H9 (cell line): ENCODE measurements around the gene PDZD8. TPM values are rescaled to one million over a fixed set of nuclear protein-coding genes. Genes with fewer than 3 reads are reported as not detected.

Source experiments
- DNase-seq: peaks from one replicate; pipeline ENCODE4 v3.0.0-alpha.2; 2017
- H2AFZ ChIP-seq: one replicate; pipeline ENCODE4 v1.6.1; 2013; ENCODE audit warnings: mild to moderate bottlenecking, low read length, control low read depth, moderate library complexity
- H2AK5ac ChIP-seq: 2 replicates; pipeline ENCODE4 v1.6.1; 2013; ENCODE audit warnings: low read length, control low read depth, mixed read lengths; ENCODE audit not compliant: insufficient read length
- H2BK120ac ChIP-seq: one replicate; pipeline ENCODE4 v1.6.1; 2013; ENCODE audit warnings: low read depth, mild to moderate bottlenecking, low read length, control low read depth, inconsistent platforms; ENCODE audit not compliant: poor library complexity, severe bottlenecking
- H2BK12ac ChIP-seq: 2 replicates; pipeline ENCODE4 v1.6.1; 2013; ENCODE audit warnings: low read length, control low read depth, mixed read lengths, low read depth; ENCODE audit not compliant: insufficient read length
- H2BK15ac ChIP-seq: 2 replicates; pipeline ENCODE4 v1.6.1; 2013; ENCODE audit warnings: low read depth, low read length, control low read depth
- H2BK20ac ChIP-seq: one replicate; pipeline ENCODE4 v1.6.1; 2013; ENCODE audit warnings: low read depth, mild to moderate bottlenecking, low read length, control low read depth, inconsistent platforms; ENCODE audit not compliant: poor library complexity, severe bottlenecking
- H2BK5ac ChIP-seq: 2 replicates; pipeline ENCODE4 v1.6.1; 2013; ENCODE audit warnings: low read length, control low read depth, mixed read lengths; ENCODE audit not compliant: insufficient read length
- H3K14ac ChIP-seq: 2 replicates; pipeline ENCODE4 v1.6.1; 2013; ENCODE audit warnings: low read length, control low read depth; ENCODE audit not compliant: insufficient read depth
- H3K18ac ChIP-seq: 2 replicates; pipeline ENCODE4 v1.6.1; 2013; ENCODE audit warnings: low read depth, mild to moderate bottlenecking, mixed read lengths, low read length, control low read depth; ENCODE audit not compliant: insufficient read length
- H3K23ac ChIP-seq: 2 replicates; pipeline ENCODE4 v1.6.1; 2013; ENCODE audit warnings: low read length, control low read depth, mixed read lengths, low read depth; ENCODE audit not compliant: insufficient read length
- H3K23me2 ChIP-seq: 2 replicates; pipeline ENCODE4 v1.6.1; 2013; ENCODE audit warnings: low read depth, mild to moderate bottlenecking, mixed read lengths, low read length, control low read depth; ENCODE audit not compliant: insufficient read length, poor library complexity, severe bottlenecking
- H3K27ac ChIP-seq: 2 replicates; pipeline ENCODE4 v1.5.1; 2013; ENCODE audit warnings: low read length, control low read depth, mixed read lengths, low read depth; ENCODE audit not compliant: insufficient read length
- H3K27me3 ChIP-seq: 2 replicates; pipeline ENCODE4 v1.6.1; 2013; ENCODE audit warnings: low read length, control low read depth, inconsistent platforms; ENCODE audit not compliant: insufficient read depth
- H3K4ac ChIP-seq: 2 replicates; pipeline ENCODE4 v1.6.1; 2013; ENCODE audit warnings: low read depth, mild to moderate bottlenecking, control low read depth, inconsistent platforms, low read length, moderate library complexity
- H3K4me1 ChIP-seq: 2 replicates; pipeline ENCODE4 v1.6.1; 2013; ENCODE audit warnings: low read length, control low read depth, inconsistent platforms; ENCODE audit not compliant: insufficient read depth
- H3K4me2 ChIP-seq: 2 replicates; pipeline ENCODE4 v1.6.1; 2013; ENCODE audit warnings: low read length, control low read depth, mixed read lengths; ENCODE audit not compliant: insufficient read length, insufficient read depth
- H3K56ac ChIP-seq: 2 replicates; pipeline ENCODE4 v1.6.1; 2013; ENCODE audit warnings: low read depth, mild to moderate bottlenecking, mixed read lengths, low read length, control low read depth; ENCODE audit not compliant: insufficient read length
- H3K79me1 ChIP-seq: 2 replicates; pipeline ENCODE4 v1.6.1; 2013; ENCODE audit warnings: low read depth, mild to moderate bottlenecking, moderate library complexity, low read length, control low read depth, inconsistent platforms; ENCODE audit not compliant: insufficient read depth, poor library complexity, severe bottlenecking
- H3K79me2 ChIP-seq: 2 replicates; pipeline ENCODE4 v1.6.1; 2013; ENCODE audit warnings: low read length, control low read depth, inconsistent platforms; ENCODE audit not compliant: insufficient read depth
- H3K9ac ChIP-seq: 2 replicates; pipeline ENCODE4 v1.6.1; 2013; ENCODE audit warnings: low read length, control low read depth, mixed read lengths; ENCODE audit not compliant: insufficient read length; ENCODE audit errors: extremely low read depth
- H3K9me3 ChIP-seq: one replicate; pipeline ENCODE4 v1.6.1; 2013; ENCODE audit warnings: low read depth, low read length, inconsistent platforms; ENCODE audit not compliant: control insufficient read depth
- H3T11ph ChIP-seq: one replicate; pipeline ENCODE4 v1.6.1; 2013; ENCODE audit warnings: mild to moderate bottlenecking, low read length, control low read depth, inconsistent platforms
- H4K20me1 ChIP-seq: one replicate; pipeline ENCODE4 v1.6.1; 2013; ENCODE audit not compliant: control insufficient read depth, insufficient read length, insufficient read depth
- H4K5ac ChIP-seq: 2 replicates; pipeline ENCODE4 v1.6.1; 2013; ENCODE audit warnings: low read depth, mild to moderate bottlenecking, mixed read lengths, low read length, control low read depth; ENCODE audit not compliant: insufficient read length
- H4K8ac ChIP-seq: replicated peaks from 2 replicates; pipeline ENCODE4 v1.6.1; 2013; ENCODE audit warnings: low read length, control low read depth, mixed read lengths, low read depth; ENCODE audit not compliant: insufficient read length
- H4K91ac ChIP-seq: 2 replicates; pipeline ENCODE4 v1.6.1; 2013; ENCODE audit warnings: low read depth, mild to moderate bottlenecking, moderate library complexity, mixed read lengths, low read length, control low read depth; ENCODE audit not compliant: insufficient read length
- H3K27ac Mint-ChIP-seq, 3 experiments: 2 replicates in 2 of 3; 3 replicates in 1 of 3; pipeline ENCODE4 v1.8.0; 2020 to 2021; ENCODE audit warnings: mixed read lengths in 3 of 3, mild to moderate bottlenecking in 1 of 3, moderate library complexity in 1 of 3
- H3K27me3 Mint-ChIP-seq: 2 replicates; pipeline ENCODE4 v1.8.0; 2021; ENCODE audit warnings: low read depth, mild to moderate bottlenecking, moderate library complexity, mixed read lengths
- H3K36me3 Mint-ChIP-seq, 3 experiments: 2 replicates in 2 of 3; 3 replicates in 1 of 3; pipeline ENCODE4 v1.8.0; 2020 to 2021; ENCODE audit warnings: low read depth in 3 of 3, mixed read lengths in 3 of 3; ENCODE audit not compliant: insufficient read depth in 1 of 3
- H3K4me1 Mint-ChIP-seq, 2 experiments: 2 replicates each; pipeline ENCODE4 v1.8.0; 2020; ENCODE audit warnings: mixed read lengths in 2 of 2
- H3K4me3 Mint-ChIP-seq, 2 experiments: 2 replicates in 1 of 2; 3 replicates in 1 of 2; pipeline ENCODE4 v1.8.0; 2020 to 2021; ENCODE audit warnings: mild to moderate bottlenecking in 2 of 2, mixed read lengths in 2 of 2, moderate library complexity in 1 of 2
- H3K9me3 Mint-ChIP-seq, 2 experiments: 2 replicates in 1 of 2; 3 replicates in 1 of 2; pipeline ENCODE4 v1.8.0; 2020; ENCODE audit warnings: mild to moderate bottlenecking in 2 of 2, mixed read lengths in 2 of 2, moderate library complexity in 1 of 2
- WGBS: extraction: QIAGEN DNeasy Blood & Tissue Kit; methylation state at CpG from one replicate; pipeline ENCODE4 v1.1.7; 2013; ENCODE audit warnings: missing lambda C conversion rate, low lambda C conversion rate, mixed read lengths; ENCODE audit not compliant: insufficient read length; ENCODE audit errors: extremely low coverage; 5-methylcytosine and 5-hydroxymethylcytosine counted together
- total RNA-seq: library from RNA; stranded (reverse); gene quantifications from 2 replicates; pipeline ENCODE4 v1.2.1, GENCODE V29; 2021
- TF ChIP-seq, protein P1 (sequence below): fragments of 200-600 bp; sonication (generic); conservative IDR thresholded peaks from 3 replicates; pipeline ENCODE4 v1.8.0; 2021; ENCODE audit warnings: antibody characterized with exemption, mild to moderate bottlenecking

The PDZD8 gene
- total RNA-seq, 1 experiment from 2014 or later: 38.2 TPM

DNA sequence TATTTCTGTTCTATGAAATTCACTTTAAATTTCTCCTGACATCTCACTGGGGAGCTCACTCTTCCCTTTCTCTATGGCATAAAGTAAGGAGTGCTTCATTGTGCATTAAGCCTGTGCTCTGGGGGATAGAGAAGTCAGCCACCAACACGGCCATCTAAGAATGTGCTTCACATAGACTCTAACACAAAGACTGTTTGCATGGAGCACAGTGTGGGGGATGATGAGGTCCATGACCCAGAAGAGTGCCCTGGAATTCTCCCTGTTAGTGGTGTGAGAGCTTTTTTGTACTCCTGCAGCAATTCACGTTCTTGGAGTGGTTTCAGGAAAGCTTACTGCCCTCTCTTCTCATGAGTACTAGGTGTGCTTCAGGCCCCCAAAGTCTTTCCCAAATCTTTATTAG is 43.9 kb upstream of the PDZD8 start:
- no CpG with 5 or more reads among the region's 2 CpGs for WGBS
- no peaks in the 10 kb centered on the region for H3K23me2 ChIP-seq
- H3K4me1 ChIP-seq: no peaks in the 10 kb centered on the region

More for the DNA sequence above, 43.9 kb upstream of the PDZD8 start:
- Histone ChIP-seq H4K91ac (no peak overlapping the region), H3K14ac (no peak overlapping the region), H2BK12ac (no peak overlapping the region), H4K8ac (no peak overlapping the region), H3K9ac (no peak overlapping the region), H3K4me2 (no peak overlapping the region), H4K20me1 (no peaks in the 10 kb centered on the region), H3K4ac (no peak overlapping the region), H2AK5ac (no peak overlapping the region), H2BK5ac (no peak overlapping the region), H2BK120ac (no peak overlapping the region), H3K27ac (no peak overlapping the region), H3K56ac (no peak overlapping the region), H3T11ph (no peak overlapping the region), H3K79me1 (no peaks in the 10 kb centered on the region), H2BK15ac (no peak overlapping the region), H3K27me3 (no peaks in the 10 kb centered on the region), H3K79me2 (no peaks in the 10 kb centered on the region), H3K9me3 (no peaks in the 10 kb centered on the region), H3K18ac (no peak overlapping the region), H2BK20ac (no peak overlapping the region), H3K23ac (no peak overlapping the region), H2AFZ (no peak overlapping the region), H4K5ac (no peak overlapping the region)
- peak overlapping the region in 1 of 3 experiments; percentile 88; a peak in 2 of 7 replicates for H3K27ac Mint-ChIP-seq
- peaks cover 4% of the 10 kb centered on the region for H3K27me3 Mint-ChIP-seq
- H3K9me3 Mint-ChIP-seq: peaks cover 4% of the 10 kb centered on the region in 2 experiments; a peak in 2 of 5 replicates
- peaks cover 4 to 8% of the 10 kb centered on the region in 2 experiments for H3K4me1 Mint-ChIP-seq
- no peak for DNase-seq
- H3K4me3 Mint-ChIP-seq: no peak overlapping the region
- TF ChIP-seq, protein P1, sequence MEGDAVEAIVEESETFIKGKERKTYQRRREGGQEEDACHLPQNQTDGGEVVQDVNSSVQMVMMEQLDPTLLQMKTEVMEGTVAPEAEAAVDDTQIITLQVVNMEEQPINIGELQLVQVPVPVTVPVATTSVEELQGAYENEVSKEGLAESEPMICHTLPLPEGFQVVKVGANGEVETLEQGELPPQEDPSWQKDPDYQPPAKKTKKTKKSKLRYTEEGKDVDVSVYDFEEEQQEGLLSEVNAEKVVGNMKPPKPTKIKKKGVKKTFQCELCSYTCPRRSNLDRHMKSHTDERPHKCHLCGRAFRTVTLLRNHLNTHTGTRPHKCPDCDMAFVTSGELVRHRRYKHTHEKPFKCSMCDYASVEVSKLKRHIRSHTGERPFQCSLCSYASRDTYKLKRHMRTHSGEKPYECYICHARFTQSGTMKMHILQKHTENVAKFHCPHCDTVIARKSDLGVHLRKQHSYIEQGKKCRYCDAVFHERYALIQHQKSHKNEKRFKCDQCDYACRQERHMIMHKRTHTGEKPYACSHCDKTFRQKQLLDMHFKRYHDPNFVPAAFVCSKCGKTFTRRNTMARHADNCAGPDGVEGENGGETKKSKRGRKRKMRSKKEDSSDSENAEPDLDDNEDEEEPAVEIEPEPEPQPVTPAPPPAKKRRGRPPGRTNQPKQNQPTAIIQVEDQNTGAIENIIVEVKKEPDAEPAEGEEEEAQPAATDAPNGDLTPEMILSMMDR: no peak
- peaks cover 0 to 2% (median 0%) of the 10 kb centered on the region in 3 experiments; a peak in 1 of 7 replicates for H3K36me3 Mint-ChIP-seq
